ENCODE measurements around the gene FAM43A.

The FAM43A gene

DNA sequence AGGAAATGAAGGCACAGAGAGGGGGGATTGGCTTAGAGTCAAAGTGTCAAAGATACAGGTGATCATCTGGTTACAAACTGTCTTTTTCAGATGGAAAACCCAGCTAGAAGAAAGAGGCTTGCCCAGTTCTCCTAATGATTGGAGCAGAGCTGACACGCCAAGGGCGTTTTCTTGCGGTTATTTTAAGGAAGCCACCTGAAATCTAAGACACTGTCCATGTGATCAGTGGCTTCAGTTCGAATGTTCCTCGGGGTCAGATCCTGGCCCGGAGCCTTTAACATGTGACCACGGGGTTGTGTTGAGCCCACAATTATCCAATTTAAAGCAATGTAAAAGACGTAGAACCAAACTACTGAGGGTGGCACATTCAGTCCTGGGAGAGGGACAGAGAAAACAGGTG lies 19.5 kb downstream of the FAM43A start:
- no peak for DNase-seq

DNA sequence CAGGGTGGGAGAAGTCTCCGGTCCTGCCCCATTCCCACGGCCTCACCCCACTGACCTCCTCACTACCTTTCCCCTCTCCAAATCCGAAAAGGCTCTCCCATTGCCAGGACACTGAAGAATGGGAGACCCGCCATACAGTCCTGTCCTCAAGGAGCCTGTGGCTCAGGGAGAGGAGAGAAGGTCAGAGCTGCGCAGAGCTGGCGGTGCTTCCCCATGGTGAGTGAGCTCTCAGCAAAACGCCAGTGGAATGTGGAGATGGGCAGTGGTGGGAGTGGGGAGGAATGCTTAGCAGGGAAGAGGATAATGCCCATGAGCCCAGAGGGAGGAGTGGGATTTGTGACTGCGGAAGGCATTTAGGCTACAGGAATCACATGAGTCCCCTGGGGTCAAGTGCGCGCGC lies 20.1 kb downstream of the FAM43A start:
- no peak for DNase-seq

GRCh38 chr3:194707147-194707540 lies 21.5 kb downstream of the FAM43A start:
- DNase-seq = no peak

GRCh38 chr3:194711286-194711685 lies 25.6 kb downstream of the FAM43A start:
- DNase-seq = no peak

GRCh38 chr3:194711913-194712312 lies 26.2 kb downstream of the FAM43A start:
- no peak for DNase-seq

GRCh38 chr3:194713299-194714136 lies 27.8 kb downstream of the FAM43A start:
- DNase-seq = no peak

DNA sequence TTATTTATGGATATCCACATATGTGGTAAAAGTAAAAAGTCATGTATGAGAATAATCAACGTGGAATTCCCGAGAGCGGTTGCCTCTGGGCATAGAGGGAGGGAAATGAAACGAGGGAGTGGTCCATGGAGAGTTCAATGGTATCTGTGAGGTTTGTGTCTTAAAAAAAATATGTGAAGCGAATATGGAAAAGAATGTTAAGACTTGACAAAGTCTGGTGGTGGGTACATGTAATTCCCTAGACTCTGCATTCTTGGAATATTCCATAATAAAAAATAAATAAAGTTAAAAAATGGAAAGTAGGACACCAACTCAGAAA lies 28.4 kb downstream of the FAM43A start:
- DNase-seq = no peak

DNA sequence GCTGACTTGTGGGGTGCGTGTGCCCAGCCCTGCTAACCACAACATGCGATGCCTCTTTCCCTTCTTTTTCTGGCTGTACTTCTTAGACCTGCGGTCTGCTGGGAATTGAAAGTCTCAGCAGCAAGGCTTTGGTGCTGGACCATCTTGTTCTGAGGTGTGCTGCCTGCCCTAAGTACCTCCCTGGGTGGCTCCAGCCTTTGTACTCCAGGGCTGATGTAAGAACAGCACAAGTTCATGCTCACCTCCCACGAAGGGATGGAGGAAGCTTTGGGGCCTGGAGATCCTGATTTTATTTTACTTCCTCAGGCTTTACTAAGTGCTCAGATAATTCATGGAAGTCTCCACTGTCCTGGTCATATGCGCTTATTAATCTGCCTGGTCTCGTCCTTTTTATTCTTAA lies 28.9 kb downstream of the FAM43A start:
- no peak for DNase-seq

DNA sequence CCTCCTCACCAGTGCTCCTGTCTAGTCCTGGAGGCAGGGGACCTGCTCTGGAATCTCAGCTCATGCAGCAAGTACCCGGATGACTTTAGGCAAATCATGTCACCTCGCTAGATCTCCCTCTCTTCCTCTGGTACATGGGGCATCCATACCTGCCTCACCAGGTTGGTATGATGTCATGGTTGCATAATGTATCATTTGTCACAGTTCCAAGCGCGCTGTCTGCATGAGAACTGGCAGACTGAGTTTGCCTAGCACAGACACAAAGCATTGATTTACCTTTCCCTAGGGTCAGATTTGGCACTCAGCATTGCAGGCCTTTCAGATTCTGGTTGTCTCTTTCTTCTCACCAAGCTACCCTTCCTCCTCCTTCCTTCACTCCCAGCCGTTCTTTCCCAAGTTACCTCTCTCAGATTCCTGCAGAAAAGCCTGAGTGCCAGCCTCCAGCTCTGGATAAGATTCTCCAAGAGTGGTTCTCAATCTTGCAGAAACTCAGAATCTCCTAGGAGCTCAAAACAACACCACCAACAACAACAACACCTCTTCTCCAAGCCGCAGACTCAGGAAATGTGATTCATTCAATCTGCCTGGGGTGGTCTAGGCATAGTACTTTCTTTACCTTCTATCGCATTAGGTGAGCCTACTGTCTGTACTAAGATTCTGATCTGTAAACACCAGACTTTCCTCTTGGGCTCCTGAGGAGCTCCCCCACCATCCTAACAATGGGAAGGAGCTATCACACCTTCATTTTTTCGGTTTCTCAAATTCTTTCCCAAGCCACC lies 29.5 kb downstream of the FAM43A start:
- no peak for DNase-seq

DNA sequence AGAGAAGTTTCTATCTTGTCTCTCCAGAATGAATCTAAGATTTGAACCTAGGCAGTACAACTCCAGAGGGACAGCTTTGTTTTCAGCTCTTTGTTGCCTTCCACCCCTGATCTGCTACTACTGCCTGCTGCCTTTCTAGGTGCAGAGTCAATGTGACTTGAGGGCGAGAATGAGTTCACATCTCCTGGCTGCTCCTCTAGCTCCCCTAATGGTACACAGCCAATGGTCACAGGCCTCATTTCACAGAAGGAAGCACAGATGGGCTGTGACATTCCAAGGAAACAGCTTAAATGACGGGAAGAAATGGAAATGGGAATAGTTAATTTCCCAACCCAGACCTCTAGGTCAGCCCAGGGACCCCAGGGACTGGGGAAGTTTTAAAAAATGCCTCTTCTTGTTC lies 32.4 kb downstream of the FAM43A start:
- DNase-seq = no peak

DNA sequence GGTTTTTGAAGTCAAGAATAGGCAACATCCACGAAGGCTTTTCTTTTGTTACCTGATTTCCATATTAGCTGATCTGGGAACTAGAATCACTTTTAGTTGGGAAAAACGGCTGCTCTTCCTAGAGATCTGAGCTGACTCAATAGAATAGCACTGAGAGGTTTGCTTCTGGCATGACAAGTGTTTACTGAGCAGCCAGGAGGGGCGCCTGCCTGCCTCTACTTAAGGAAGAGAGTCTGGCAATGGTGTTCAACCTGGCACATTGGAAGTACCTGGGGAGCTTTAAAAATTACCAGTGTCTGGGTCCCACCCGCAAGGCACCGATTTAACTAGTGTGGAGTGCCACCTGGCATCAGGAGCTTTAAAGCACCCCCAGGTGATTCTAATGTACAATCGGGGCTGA lies 34.4 kb downstream of the FAM43A start:
- no peak for DNase-seq

DNA sequence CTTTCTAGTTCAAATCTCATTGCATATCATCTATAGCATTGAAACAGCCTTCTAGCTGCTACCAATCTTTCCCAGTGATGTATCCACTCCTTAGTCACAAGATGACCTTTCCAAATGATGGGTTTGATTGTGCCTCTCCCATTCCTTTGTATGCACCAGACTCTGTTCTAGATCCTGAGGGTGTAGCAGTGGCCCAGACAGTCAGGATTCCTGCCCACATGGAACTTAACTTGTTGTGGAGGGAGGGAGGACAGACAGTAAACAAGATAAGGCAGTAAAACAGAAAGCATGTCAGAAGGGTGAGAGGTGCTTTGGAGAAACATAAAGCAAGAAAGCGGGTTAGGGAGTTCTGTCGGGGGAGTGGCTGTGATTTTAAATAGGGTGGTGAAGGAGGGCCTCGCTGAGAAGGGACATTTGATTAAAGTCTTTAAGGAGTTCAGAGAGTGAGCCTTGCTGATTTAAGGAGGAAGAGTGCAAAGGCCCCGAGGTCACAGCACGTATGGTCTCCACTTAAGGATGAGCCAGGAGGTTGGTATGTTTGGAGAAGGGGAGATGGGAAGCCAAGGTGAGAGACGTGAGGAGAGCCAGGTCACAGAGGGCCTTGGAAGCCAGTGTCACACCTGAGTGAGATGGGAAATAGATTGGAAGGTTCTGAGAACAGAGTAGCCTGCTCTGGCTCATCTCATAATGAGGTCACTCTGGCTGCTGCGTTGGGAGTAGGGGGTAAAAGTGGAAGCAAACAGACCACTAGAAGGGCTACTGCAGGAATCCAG lies 38.3 kb downstream of the FAM43A start:
- DNase-seq = no peak

- no peak for DNase-seq
Observed at GRCh38 chr3:194725346-194725745, 39.7 kb downstream of the FAM43A start.

- DNase-seq = no peak
Observed at GRCh38 chr3:194727435-194728128, 41.9 kb downstream of the FAM43A start.

GRCh38 chr3:194728986-194729385 lies 43.3 kb downstream of the FAM43A start:
- no peak for DNase-seq

GRCh38 chr3:194730365-194730764 lies 44.7 kb downstream of the FAM43A start:
- DNase-seq = no peak

DNA sequence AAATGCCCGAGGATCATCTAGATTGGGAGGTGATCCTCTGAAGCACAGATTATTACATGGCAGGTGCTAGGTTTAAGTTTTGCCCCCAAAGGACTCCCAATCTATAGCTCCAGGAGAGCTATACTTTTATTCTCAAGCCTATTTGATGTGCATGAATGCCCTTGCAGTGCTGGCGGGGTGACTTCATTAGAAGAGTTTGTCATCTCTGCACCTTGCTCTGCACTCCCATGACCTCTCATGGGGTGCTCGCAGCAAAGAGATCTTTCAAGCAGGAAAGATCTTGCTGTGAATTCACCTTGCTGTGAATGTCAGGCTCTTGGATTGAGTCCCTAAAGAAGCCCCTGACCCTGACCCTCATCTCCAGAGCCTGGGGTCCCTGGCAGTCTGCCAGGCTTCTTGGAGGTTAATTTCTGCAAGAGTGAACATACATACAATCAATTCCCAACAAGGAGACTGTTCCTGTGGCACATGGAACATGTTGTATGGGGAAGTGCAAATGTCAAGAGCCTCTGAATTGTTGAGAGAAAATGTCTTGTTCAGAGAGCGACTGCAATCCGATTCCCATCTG lies 45.9 kb downstream of the FAM43A start:
- no peak for DNase-seq

DNA sequence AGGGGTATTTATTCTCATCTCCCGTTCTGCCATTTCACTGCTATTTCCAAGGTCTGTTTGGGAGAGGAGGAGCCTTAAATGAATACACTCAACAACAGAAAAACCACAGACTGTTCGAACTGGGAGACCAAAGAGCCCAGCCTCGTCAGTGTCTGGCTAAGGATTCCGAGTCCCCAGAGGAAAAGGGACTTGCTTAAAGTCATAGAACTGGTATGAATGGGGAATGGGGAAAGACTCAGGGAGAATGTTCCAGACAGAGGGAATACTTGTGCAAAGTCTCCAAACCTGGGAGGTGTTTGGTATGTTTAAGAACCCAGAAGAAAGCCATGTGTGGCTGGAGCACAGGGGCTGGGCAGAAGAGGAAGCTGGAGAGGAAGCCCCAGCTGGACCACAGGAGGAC lies 46.9 kb downstream of the FAM43A start:
- DNase-seq = no peak

DNA sequence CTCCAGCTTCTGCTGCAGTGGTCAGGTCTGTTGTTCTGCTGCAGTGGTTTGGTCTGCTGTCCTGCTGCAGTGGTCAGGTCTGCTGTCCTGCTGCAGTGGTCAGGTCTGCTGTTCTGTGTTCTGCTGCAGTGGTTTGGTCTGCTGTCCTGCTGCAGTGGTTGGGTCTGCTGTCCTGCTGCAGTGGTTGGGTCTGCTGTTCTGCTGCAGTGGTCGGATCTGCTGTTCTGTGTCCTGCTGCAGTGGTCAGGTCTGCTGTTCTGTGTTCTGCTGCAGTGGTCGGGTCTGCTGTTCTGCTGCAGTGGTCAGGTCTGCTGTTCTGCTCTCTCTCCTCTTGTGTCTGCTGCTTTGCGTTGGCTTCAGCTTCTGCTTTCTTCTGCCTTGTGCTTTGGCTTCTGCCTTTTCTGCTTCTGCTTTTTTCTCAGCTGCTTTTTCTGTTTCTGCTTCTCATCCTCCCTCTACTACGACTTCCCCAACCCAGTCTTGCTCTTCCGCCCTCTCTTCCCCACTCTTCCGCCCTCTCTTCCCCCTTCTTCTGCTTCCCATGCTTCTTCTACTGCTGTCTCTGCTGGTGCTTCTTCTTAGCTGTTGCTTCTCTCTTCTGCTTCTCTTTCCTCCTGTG lies 50.7 kb downstream of the FAM43A start:
- no peak for DNase-seq

GRCh38 chr3:194736896-194737600 lies 51.4 kb downstream of the FAM43A start:
- DNase-seq = no peak
